IPS-18a (cell line): ENCODE results near the gene SIPA1.
"Not testable (repeated sequence)": the region's sequence is repeated elsewhere in the genome, so short reads cannot be mapped to it uniquely, and the experiment has no call there.

Experiments used
- H3K27ac ChIP-seq: one replicate; pipeline ENCODE4 v1.5.1; 2013; ENCODE audit warnings: low read length
- H3K27me3 ChIP-seq: one replicate; pipeline ENCODE4 v1.6.1; 2013; ENCODE audit warnings: mild to moderate bottlenecking, low read length; ENCODE audit not compliant: control insufficient read depth, insufficient read depth
- H3K36me3 ChIP-seq: one replicate; pipeline ENCODE4 v1.6.1; 2013; ENCODE audit warnings: low read depth, low read length; ENCODE audit not compliant: control insufficient read depth
- H3K4me1 ChIP-seq: one replicate; pipeline ENCODE4 v1.6.1; 2013; ENCODE audit warnings: low read depth, low read length; ENCODE audit not compliant: control insufficient read depth
- H3K4me3 ChIP-seq: one replicate; pipeline ENCODE4 v1.5.1; 2013; ENCODE audit warnings: low read length
- H3K9ac ChIP-seq: one replicate; pipeline ENCODE4 v1.6.1; 2013; ENCODE audit warnings: mild to moderate bottlenecking, low read length, moderate library complexity
- H3K9me3 ChIP-seq: one replicate; pipeline ENCODE4 v1.6.1; 2013; ENCODE audit warnings: low read depth, low read length; ENCODE audit not compliant: control insufficient read depth

SIPA1 gene

DNA sequence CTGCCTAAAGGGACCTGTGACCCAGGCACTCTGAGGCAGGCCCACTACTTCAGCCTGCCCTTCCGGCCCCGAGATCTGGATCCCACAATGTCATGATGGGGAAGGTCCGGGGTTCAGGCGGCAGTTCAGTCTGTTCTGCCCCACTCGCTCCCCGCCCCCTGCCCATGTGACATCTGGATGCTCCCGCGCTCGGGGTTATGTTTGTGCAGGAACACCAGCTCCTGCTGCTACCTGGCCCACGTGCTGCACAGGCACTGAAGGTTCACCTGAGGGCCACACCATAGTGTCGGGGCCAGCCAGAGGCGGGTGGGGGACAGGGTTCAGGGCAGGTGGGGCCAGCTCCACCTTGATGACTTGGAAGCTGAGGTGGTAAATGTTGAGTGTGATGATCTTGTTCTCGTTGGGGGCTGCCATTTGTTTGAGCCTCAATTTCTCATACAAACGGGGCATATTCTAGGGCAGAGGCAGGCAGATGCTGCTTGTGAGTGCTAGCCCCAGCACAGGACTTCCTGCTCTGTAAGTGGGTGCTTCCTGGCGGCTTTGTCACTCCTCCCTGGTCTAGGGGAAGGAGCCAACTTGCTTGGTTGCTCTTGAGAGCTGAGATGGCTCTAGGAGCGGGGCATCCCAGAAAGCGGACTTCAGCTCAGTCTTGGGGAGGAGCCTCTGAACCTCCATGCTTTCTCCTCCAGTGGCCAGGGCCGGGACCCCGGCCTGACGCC lies 4.4 kb upstream of the SIPA1 start:
- peaks cover 45% of the 10 kb centered on the region for H3K36me3 ChIP-seq
- no peak overlapping the region for H3K4me3 ChIP-seq
- H3K27me3 ChIP-seq, result no peaks in the 10 kb centered on the region
- H3K27ac ChIP-seq, result no peak overlapping the region
- peaks cover 9% of the 10 kb centered on the region for H3K4me1 ChIP-seq
- no peak overlapping the region for H3K9ac ChIP-seq
- H3K9me3 ChIP-seq, result no peaks in the 10 kb centered on the region

DNA sequence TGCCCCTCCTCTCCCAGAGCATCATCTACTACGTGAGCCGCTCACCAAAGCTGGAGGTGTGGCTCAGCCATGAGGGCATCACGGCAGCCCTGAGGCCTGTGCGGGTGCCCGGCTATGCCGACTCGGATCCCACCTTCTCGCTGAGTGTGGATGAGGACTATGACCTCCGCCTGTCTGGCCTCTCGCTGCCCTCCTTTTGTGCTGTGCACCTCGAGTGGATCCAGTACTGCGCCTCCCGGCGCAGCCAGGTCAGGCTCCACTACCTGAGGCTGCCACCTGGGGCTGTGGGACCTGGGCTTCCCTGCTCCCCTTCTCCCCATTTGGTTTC lies 3.8 kb upstream of the SIPA1 start:
- H3K27me3 ChIP-seq, result no peaks in the 10 kb centered on the region
- no peak overlapping the region for H3K27ac ChIP-seq
- peaks cover 12% of the 10 kb centered on the region for H3K4me1 ChIP-seq
- H3K9me3 ChIP-seq, result no peaks in the 10 kb centered on the region
- no peak overlapping the region for H3K9ac ChIP-seq
- H3K36me3 ChIP-seq, result peaks cover 41% of the 10 kb centered on the region
- H3K4me3 ChIP-seq, result no peak overlapping the region

DNA sequence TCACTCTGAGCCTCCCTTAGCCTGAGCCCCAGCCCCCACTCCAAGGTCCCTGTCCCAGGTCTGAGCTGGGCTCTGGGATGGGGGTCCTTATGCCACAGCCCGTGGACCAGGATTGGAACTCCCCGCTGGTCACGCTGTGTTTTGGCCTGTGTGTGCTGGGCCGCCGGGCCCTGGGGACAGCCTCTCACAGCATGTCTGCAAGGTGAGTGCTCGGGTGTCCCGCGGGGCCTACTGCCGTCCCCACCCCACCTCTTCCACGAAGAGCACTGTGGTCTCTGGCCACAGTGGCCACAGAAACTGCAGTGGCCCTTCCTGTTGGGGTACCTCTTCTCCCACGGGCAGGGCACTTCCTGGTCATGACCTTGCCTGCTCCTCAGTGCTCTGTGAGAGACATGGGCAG lies 3.5 kb upstream of the SIPA1 start:
- peaks cover 12% of the 10 kb centered on the region for H3K4me1 ChIP-seq
- H3K9me3 ChIP-seq, result no peaks in the 10 kb centered on the region
- H3K4me3 ChIP-seq, result no peak overlapping the region
- no peak overlapping the region for H3K27ac ChIP-seq
- no peaks in the 10 kb centered on the region for H3K27me3 ChIP-seq
- H3K36me3 ChIP-seq, result peaks cover 38% of the 10 kb centered on the region
- H3K9ac ChIP-seq, result no peak overlapping the region

DNA sequence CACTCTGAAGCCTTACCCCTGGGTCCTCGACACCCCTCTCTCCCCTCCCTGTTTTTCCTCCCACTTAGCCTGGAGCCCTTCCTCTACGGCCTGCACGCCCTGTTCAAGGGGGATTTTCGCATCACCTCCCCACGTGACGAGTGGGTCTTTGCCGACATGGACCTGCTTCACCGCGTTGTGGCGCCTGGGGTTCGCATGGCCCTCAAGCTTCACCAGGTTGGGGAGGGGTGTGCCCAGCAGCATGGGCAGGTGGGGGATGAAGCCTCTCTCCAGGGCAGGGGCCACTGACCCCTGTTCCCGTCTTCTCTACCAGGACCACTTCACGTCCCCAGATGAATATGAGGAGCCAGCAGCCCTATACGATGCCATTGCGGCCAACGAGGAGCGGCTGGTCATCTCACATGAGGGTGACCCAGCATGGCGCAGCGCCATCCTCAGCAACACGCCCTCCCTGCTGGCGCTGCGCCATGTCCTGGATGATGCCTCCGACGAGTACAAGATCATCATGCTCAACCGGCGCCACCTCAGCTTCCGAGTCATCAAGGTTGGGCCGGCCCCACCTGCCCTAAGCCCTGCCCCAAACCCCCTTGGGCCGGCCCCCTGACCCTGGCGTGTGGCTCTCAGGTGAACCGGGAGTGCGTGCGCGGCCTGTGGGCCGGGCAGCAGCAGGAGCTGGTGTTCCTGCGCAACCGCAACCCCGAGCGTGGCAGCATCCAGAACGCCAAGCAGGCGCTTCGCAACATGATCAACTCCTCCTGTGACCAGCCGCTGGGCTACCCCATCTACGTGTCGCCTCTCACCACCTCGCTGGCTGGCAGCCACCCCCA lies 2.8 kb upstream of the SIPA1 start:
- no peak overlapping the region for H3K27ac ChIP-seq
- H3K9ac ChIP-seq, result no peak overlapping the region
- no peaks in the 10 kb centered on the region for H3K9me3 ChIP-seq
- H3K27me3 ChIP-seq, result no peaks in the 10 kb centered on the region
- peaks cover 31% of the 10 kb centered on the region for H3K36me3 ChIP-seq
- H3K4me1 ChIP-seq, result peaks cover 12% of the 10 kb centered on the region
- no peak overlapping the region for H3K4me3 ChIP-seq

DNA sequence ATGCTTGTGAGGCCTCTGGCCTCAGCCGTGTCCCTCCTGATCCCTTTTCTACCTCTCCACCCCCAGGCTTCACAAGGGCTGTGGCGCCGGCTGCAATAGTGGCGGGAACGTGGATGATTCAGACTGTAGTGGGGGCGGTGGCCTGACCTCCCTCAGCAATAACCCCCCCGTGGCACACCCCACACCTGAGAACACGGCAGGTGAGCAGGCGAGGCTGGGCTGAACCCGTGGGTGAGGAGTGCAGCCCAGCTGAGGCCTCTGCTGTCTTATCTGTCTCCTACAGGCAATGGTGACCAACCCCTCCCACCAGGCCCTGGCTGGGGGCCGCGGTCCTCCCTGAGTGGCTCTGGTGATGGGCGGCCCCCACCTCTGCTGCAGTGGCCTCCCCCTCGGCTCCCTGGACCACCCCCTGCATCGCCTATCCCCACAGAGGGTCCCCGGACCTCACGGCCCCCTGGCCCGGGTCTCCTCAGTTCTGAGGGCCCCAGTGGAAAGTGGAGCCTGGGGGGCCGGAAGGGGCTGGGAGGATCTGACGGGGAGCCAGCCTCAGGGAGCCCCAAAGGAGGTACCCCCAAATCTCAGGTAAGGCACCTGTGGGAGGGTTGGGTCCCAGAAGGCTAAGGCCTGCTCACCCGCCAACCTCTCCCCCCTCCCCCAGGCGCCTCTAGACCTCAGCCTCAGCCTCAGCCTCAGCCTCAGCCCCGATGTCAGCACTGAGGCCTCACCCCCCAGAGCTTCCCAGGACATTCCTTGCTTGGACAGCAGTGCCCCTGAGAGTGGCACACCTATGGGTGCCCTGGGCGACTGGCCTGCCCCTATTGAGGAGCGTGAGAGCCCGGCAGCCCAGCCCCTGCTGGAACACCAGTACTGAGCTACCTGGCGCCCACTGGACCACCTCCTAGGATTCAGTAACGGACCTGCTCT lies 1.5 kb upstream of the SIPA1 start:
- no peak overlapping the region for H3K9ac ChIP-seq
- H3K27ac ChIP-seq, result no peak overlapping the region
- H3K27me3 ChIP-seq, result no peaks in the 10 kb centered on the region
- H3K36me3 ChIP-seq, result peaks cover 23% of the 10 kb centered on the region
- peaks cover 12% of the 10 kb centered on the region for H3K4me1 ChIP-seq
- no peaks in the 10 kb centered on the region for H3K9me3 ChIP-seq
- H3K4me3 ChIP-seq, result no peak overlapping the region

DNA sequence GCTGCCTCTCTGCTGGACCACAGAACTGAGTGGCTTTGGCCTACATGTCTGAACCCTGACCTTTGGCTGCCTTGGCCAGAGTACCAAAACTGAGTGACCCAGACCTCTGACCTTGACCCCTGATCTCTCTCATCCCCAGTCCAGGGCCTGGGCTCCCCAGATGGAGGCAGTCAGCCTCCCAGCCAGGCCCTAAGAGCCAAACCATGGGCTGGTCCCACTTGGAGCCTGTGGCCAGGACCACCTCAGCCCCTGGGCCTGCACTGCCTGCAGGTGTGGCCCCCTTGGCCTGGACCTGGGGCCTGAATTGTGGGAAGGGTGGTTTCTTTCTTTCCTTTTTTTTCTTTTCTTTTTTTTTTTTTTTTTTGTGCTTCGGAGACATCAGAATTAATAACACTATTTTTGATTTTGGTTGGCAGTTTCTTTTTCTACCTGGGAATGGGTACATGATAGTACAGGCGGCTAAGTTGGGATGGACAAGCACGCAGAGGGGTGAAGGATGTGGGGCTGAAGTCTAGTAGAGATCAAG lies 806 bp upstream of the SIPA1 start:
- H3K9me3 ChIP-seq, result no peaks in the 10 kb centered on the region
- peaks cover 20% of the 10 kb centered on the region for H3K36me3 ChIP-seq
- peaks cover 15% of the 10 kb centered on the region for H3K4me1 ChIP-seq
- peak overlapping the region; percentile 24 for H3K9ac ChIP-seq
- no peaks in the 10 kb centered on the region for H3K27me3 ChIP-seq
- H3K4me3 ChIP-seq, result peak overlapping the region; percentile 18
- no peak overlapping the region for H3K27ac ChIP-seq

DNA sequence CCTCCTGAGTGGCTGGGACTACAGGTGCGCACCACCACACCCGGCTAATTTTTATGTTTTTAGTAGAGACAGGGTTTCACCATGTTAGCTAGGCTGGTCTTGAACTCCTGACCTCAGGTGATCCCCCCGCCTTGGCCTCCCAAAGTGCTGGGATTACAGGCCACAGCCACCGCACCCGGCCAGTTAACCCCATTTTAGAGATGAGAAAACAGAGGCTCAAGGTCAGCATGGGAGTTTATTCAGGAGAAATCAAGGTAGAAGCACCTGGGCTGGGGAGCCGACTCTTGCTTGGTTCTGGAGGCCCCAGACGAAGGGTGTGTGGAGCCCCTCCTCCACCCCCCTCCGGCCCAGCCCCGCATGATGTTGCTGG lies 1.3 kb downstream of the SIPA1 start:
- H3K27ac ChIP-seq, H3K9me3 ChIP-seq, H3K27me3 ChIP-seq, H3K9ac ChIP-seq, H3K4me3 ChIP-seq: not testable (repeated sequence)
- H3K36me3 ChIP-seq, result peaks cover 20% of the 10 kb centered on the region
- peaks cover 15% of the 10 kb centered on the region for H3K4me1 ChIP-seq

DNA sequence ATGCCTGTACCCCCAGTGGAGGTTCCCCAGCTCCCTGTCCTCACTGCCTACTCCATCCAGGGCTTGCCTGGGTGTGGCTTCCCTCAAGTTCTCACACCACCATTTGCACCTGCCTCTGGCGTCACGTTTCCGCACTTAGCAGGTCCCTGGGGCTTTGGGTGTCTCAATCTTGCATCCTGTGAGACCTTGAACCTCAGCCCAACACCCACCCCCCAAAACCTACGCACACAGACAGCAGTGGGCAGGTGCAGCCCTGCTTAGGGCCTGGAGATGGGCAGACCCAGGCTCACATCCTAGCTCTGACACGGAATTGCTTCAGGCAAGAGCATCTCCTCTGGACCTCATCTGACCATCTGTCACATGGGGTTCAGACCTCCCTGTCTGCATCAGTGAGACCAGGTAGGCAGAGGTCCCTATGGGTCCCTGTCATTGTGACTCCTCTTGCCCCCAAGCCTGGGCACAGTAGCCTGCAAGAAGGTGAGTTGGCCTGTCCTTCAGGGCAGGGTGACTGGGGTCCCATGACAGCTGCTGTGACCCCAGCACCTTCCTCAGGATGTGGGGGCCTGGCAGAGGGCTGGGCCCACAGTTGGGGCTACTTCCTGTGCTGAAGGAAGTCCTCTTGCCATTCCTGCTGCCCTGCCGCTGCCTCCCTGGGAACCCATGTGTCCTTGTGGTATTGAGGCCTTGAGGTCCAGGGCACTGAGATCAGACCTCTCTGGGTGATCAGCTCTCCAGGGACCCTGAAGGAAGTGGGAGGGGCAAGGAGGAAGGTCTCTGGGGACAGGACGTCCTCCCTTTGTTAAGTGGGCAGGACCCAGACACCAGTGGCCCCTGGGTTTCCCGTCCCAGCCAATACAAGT lies 2.0 kb downstream of the SIPA1 start:
- H3K9ac ChIP-seq, result no peak overlapping the region
- H3K27me3 ChIP-seq, result no peaks in the 10 kb centered on the region
- no peak overlapping the region for H3K27ac ChIP-seq
- H3K9me3 ChIP-seq, result no peaks in the 10 kb centered on the region
- peaks cover 16% of the 10 kb centered on the region for H3K36me3 ChIP-seq
- H3K4me1 ChIP-seq, result peaks cover 15% of the 10 kb centered on the region
- no peak overlapping the region for H3K4me3 ChIP-seq

DNA sequence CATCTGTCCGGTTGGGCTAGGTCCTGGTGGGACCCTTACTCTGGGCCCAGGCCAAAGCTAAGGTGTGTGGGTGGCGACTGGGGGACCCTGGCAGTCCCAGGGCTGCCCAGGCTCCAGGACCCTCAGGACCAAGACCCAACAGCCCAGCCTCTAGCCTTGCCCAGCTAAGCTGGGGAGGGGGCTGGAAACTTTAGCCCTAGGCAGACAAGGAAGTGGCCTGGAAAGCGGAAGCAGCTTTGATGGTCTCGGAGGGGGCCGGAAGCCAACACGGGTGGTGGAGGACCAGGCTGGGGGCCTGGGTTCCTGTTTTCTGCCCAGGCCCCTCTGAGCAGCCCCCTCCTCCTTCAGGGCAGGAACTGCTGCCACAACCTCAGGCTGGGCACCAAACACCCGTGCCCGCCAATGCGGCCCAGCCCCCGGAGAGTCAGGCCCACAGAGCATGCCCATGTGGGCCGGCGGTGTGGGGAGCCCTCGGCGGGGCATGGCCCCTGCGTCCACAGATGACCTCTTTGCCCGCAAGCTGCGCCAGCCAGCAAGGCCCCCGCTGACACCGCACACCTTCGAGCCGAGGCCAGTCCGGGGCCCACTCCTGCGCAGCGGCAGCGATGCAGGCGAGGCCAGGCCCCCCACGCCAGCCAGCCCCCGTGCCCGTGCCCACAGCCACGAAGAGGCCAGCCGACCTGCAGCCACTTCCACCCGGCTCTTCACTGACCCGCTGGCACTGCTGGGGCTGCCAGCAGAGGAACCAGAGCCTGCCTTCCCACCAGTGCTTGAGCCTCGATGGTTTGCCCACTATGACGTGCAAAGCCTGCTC lies 2.8 kb downstream of the SIPA1 start:
- peaks cover 15% of the 10 kb centered on the region for H3K4me1 ChIP-seq
- no peak overlapping the region for H3K4me3 ChIP-seq
- no peaks in the 10 kb centered on the region for H3K27me3 ChIP-seq
- no peaks in the 10 kb centered on the region for H3K9me3 ChIP-seq
- no peak overlapping the region for H3K9ac ChIP-seq
- no peak overlapping the region for H3K27ac ChIP-seq
- peaks cover 7% of the 10 kb centered on the region for H3K36me3 ChIP-seq

DNA sequence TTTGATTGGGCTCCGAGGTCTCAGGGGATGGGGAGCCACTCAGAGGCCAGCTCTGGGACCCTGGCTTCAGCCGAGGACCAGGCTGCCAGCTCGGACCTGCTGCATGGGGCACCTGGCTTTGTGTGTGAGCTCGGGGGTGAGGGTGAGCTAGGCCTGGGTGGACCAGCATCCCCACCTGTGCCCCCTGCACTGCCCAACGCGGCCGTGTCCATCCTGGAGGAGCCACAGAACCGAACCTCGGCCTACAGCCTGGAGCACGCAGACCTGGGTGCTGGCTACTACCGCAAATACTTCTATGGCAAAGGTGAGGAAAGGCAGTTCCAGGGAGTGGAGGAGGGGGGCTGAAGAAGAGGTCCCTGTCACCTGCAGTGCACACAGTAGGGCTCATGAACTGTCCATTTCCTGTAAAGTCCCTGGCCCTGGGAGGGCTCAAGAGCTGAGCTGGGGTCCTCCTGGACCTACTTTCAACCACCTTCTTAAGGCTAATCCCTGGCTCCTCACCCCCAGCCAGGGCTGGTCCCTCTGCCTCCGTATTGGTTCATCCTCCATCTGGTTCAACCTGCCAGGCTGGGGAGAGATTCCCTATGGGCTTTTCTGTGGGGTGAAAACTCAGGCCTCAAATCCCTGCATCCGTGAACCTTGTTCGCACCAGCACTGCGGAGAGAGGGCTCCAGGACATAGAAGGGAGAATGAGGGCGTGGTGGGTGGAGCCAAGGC lies 3.6 kb downstream of the SIPA1 start:
- no peaks in the 10 kb centered on the region for H3K27me3 ChIP-seq
- H3K4me3 ChIP-seq, result peak overlapping the region; percentile 61
- H3K9me3 ChIP-seq, result no peaks in the 10 kb centered on the region
- no peak overlapping the region for H3K27ac ChIP-seq
- H3K9ac ChIP-seq, result no peak overlapping the region
- peaks cover 15% of the 10 kb centered on the region for H3K4me1 ChIP-seq
- H3K36me3 ChIP-seq, result peaks cover 3% of the 10 kb centered on the region
